ENCODE results near the gene SYT6.

SYT6 gene

DNA sequence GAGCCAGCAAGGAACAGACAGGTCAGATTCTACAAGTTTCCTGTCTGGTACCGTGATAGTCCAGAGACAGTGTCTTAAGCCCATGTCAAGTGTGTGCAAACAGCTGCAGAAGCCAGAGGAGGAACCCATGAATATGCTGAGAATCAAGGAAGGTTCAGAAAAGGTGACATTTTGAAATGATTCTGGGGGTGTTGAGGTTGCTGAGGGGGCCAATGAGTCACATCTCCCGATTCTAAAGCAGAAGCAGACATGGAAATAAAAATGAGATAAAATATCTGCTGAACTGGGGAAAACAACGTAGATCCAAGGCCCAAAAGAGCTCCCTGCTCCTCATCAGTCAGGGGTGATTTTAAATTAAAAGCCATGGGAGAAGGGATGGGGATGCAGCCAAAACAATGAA lies 15.8 kb upstream of the SYT6 start:
- DNase-seq (ENCODE audit: low read depth), result no peak
- H3K4me3 ChIP-seq (ENCODE audit: low read depth, low read length), result no peak overlapping the region
- TF ChIP-seq, protein P1, sequence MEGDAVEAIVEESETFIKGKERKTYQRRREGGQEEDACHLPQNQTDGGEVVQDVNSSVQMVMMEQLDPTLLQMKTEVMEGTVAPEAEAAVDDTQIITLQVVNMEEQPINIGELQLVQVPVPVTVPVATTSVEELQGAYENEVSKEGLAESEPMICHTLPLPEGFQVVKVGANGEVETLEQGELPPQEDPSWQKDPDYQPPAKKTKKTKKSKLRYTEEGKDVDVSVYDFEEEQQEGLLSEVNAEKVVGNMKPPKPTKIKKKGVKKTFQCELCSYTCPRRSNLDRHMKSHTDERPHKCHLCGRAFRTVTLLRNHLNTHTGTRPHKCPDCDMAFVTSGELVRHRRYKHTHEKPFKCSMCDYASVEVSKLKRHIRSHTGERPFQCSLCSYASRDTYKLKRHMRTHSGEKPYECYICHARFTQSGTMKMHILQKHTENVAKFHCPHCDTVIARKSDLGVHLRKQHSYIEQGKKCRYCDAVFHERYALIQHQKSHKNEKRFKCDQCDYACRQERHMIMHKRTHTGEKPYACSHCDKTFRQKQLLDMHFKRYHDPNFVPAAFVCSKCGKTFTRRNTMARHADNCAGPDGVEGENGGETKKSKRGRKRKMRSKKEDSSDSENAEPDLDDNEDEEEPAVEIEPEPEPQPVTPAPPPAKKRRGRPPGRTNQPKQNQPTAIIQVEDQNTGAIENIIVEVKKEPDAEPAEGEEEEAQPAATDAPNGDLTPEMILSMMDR (IDR thresholded peaks at IDR 0.05; ENCODE audit: low read depth, low read length, missing control alignments), result no peak

GRCh38 chr1:114167226-114167625 lies 13.6 kb upstream of the SYT6 start:
- TF ChIP-seq, protein P1 (IDR thresholded peaks at IDR 0.05; ENCODE audit: low read depth, low read length, missing control alignments), result no peak
- no peak for DNase-seq (ENCODE audit: low read depth)
- no peak overlapping the region for H3K4me3 ChIP-seq (ENCODE audit: low read depth, low read length)

- peak; percentile 10 for DNase-seq (ENCODE audit: low read depth)
- TF ChIP-seq, protein P1 (IDR thresholded peaks at IDR 0.05; ENCODE audit: low read depth, low read length, missing control alignments), result no peak
- no peak overlapping the region for H3K4me3 ChIP-seq (ENCODE audit: low read depth, low read length)
These were observed 11.3 kb upstream of the SYT6 start for GRCh38 chr1:114164840-114165543.

DNA sequence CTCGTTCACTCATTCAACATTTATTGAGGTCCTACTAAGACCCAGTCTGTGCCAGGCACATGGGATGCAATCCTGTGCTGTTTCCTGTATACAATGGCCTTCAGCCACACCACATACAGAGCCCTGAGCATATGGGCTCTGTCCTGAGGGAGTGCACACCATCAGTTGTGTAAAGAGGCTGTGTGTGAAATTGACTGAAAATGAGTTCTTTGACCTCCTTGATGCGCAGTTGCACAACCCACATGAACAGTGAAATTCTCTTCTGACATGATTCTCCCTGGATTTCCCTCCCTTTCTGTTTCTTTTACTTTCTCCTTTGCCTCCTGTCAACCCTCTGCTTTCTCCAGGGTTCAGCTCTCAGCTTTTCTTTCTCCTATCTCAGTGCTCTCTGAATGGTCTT lies 6.3 kb upstream of the SYT6 start:
- TF ChIP-seq, protein P1 (IDR thresholded peaks at IDR 0.05; ENCODE audit: low read depth, low read length, missing control alignments), result no peak
- no peak for DNase-seq (ENCODE audit: low read depth)
- no peak overlapping the region for H3K4me3 ChIP-seq (ENCODE audit: low read depth, low read length)

DNA sequence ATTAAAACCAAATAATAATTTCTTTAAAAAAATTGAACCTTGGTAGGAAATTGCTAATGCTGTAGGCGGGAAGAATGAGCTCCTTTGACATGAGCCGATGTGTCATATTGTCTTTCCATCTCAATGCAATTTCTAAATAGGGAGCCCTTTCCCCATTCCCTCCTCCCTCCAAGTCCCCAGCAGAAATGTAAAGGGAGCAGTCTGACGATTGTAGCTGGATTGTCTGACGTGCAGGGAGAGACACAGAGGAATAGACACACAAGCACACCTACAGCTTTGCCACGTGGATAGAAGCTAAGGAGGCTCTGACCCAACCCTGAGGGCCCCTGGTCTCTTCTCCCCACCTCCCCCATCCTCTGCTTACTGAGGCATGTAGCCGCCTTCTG lies 3.6 kb upstream of the SYT6 start:
- TF ChIP-seq, protein P1 (IDR thresholded peaks at IDR 0.05; ENCODE audit: low read depth, low read length, missing control alignments), result no peak
- no peak overlapping the region for H3K4me3 ChIP-seq (ENCODE audit: low read depth, low read length)
- DNase-seq (ENCODE audit: low read depth), result no peak

DNA sequence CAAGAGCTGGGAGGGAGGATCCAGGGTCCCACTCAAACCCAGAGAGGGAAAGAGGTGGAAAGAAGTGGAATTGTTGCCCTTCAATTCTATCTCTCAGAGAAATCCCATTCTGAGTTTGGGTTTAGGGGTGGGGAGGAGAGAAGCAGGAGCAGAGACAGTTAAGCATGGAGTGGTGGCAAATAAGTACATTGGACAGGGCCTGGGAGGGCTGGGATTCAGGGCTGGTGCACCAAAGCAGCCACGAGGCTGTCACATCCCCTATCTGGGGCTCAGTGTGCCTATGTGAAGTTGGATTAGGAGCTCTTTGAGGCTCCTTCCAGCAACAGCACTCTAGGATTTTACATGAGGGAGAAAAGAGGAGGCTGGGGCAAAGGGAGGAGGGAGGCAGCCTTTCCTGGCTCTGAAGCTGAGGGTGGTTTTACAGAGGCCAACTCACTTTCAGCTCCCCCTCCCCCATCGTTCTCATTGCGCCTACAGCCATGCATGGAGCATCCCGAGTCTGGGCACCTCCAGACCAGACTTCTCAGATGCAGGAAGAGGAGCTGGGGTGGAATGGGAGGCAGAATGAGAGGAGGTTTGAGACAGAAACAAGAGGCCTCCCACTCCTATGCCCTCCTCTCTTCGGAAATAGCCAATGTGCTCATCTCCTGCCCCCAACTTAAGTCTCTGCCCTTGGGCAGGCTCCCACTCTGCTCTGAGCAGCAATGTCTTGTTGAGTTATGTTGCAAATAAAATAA lies 3.0 kb upstream of the SYT6 start:
- TF ChIP-seq, protein P1 (IDR thresholded peaks at IDR 0.05; ENCODE audit: low read depth, low read length, missing control alignments), result no peak
- no peak overlapping the region for H3K4me3 ChIP-seq (ENCODE audit: low read depth, low read length)
- no peak for DNase-seq (ENCODE audit: low read depth)

Data from GM12864 (cell line).